Prostate gland (tissue), 2 donors: Measurements from ENCODE around the gene SEC31B. TPM values are rescaled to one million over a fixed set of nuclear protein-coding genes. Genes with fewer than 3 reads are reported as not detected.

Experiments
- DNase-seq: peaks from one replicate; pipeline ENCODE4 v3.0.0-alpha.2; 2019; ENCODE audit warnings: low spot score
- H3K27ac ChIP-seq, 2 donors: fragments of 200-600 bp; sonication (generic); 2 replicates each; pipeline ENCODE4 v1.5.1; 2017 to 2019
- H3K27me3 ChIP-seq: fragments of 200-600 bp; sonication (generic); replicated peaks from 2 replicates; pipeline ENCODE4 v1.5.1; 2019; ENCODE audit not compliant: insufficient read depth
- H3K36me3 ChIP-seq, 2 donors: fragments of 200-600 bp; sonication (generic); 1 replicate in 1 of 2; 2 replicates in 1 of 2; pipeline versions ENCODE4 v1.5.1 to v1.8.1; 2017 to 2019
- H3K4me1 ChIP-seq: fragments of 200-600 bp; sonication (generic); replicated peaks from 2 replicates; pipeline ENCODE4 v1.5.1; 2019
- H3K4me3 ChIP-seq, 2 donors: fragments of 200-600 bp; sonication (generic); 2 replicates each; pipeline ENCODE4 v1.5.1; 2017 to 2019
- H3K9me3 ChIP-seq: fragments of 200-600 bp; sonication (generic); 2 replicates; pipeline ENCODE4 v1.5.1; 2017
- POLR2A ChIP-seq: fragments of 450-650 bp; IDR thresholded peaks from one replicate; pipeline ENCODE4 v1.6.1; 2016; ENCODE audit warnings: antibody characterized with exemption, mild to moderate bottlenecking
- POLR2AphosphoS5 ChIP-seq: sonication (generic); formaldehyde crosslinking; IDR thresholded peaks from one replicate; pipeline ENCODE4 v1.6.1; 2017; ENCODE audit warnings: antibody characterized with exemption
- WGBS: methylation state at CpG from one replicate; pipeline ENCODE4 v1.1.5; 2018; 5-methylcytosine and 5-hydroxymethylcytosine counted together
- intact Hi-C: fragments of 100-400 bp; cut with DNase I; formaldehyde crosslinking; loops from one replicate; pipeline ENCODE4 v1.14.2; 2022
- total RNA-seq, 2 donors: library from RNA; depleted of rRNA; stranded (reverse); fragments of >200 nt; gene quantifications; one replicate each; pipeline ENCODE4 v1.1.0, GENCODE V29; 2016
- TF ChIP-seq, protein P1 (sequence below), 4 experiments: fragments of 200-600 bp in 2 of 4; fragments of 450-650 bp in 2 of 4; sonication (generic) in 2 of 4; IDR thresholded peaks; 1 replicate in 3 of 4; 2 replicates in 1 of 4; pipeline ENCODE4 v1.5.1; 2016 to 2019; ENCODE audit warnings: antibody characterized with exemption in 4 of 4, mild to moderate bottlenecking in 2 of 4, moderate library complexity in 2 of 4

SEC31B gene
- total RNA-seq, 2 donors from 2014 or later: 10.5 to 17.3 TPM

- TF ChIP-seq POLR2A (no peak), POLR2AphosphoS5 (no peak)
- TF ChIP-seq, protein P1, sequence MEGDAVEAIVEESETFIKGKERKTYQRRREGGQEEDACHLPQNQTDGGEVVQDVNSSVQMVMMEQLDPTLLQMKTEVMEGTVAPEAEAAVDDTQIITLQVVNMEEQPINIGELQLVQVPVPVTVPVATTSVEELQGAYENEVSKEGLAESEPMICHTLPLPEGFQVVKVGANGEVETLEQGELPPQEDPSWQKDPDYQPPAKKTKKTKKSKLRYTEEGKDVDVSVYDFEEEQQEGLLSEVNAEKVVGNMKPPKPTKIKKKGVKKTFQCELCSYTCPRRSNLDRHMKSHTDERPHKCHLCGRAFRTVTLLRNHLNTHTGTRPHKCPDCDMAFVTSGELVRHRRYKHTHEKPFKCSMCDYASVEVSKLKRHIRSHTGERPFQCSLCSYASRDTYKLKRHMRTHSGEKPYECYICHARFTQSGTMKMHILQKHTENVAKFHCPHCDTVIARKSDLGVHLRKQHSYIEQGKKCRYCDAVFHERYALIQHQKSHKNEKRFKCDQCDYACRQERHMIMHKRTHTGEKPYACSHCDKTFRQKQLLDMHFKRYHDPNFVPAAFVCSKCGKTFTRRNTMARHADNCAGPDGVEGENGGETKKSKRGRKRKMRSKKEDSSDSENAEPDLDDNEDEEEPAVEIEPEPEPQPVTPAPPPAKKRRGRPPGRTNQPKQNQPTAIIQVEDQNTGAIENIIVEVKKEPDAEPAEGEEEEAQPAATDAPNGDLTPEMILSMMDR (IDR thresholded peaks at IDR 0.05): no peak
- Histone ChIP-seq H3K36me3 (peaks cover 6 to 7% of the 10 kb centered on the region in 2 donors), H3K4me1 (no peaks in the 10 kb centered on the region), H3K27ac (no peak overlapping the region), H3K9me3 (no peaks in the 10 kb centered on the region), H3K27me3 (no peaks in the 10 kb centered on the region), H3K4me3 (no peak overlapping the region)
- 96% methylated on average over 4 of the region's 4 CpGs for WGBS
- intact Hi-C loops: no loop called here
- DNase-seq: no peak
These were observed 21.6 kb downstream of the SEC31B start for GRCh38 chr10:100498059-100498458.

GRCh38 chr10:100496567-100496966 lies 23.1 kb downstream of the SEC31B start:
- H3K27me3 ChIP-seq: no peaks in the 10 kb centered on the region
- intact Hi-C loops: no loop called here
- peaks cover 1 to 7% of the 10 kb centered on the region in 2 donors for H3K36me3 ChIP-seq
- H3K9me3 ChIP-seq: no peaks in the 10 kb centered on the region
- TF ChIP-seq, protein P1 (IDR thresholded peaks at IDR 0.05): no peak
- no peak for TF ChIP-seq POLR2AphosphoS5
- WGBS: 89% methylated on average over 2 of the region's 2 CpGs
- no peak overlapping the region for H3K27ac ChIP-seq
- H3K4me3 ChIP-seq: no peak overlapping the region
- no peak for DNase-seq
- no peaks in the 10 kb centered on the region for H3K4me1 ChIP-seq

GRCh38 chr10:100490531-100490930 lies 29.1 kb downstream of the SEC31B start:
- H3K36me3 ChIP-seq: no peaks in the 10 kb centered on the region
- WGBS: 85% methylated on average over 2 of the region's 2 CpGs
- H3K4me3 ChIP-seq: no peak overlapping the region
- H3K27ac ChIP-seq: no peak overlapping the region
- TF ChIP-seq, protein P1 (IDR thresholded peaks at IDR 0.05): no peak
- TF ChIP-seq POLR2AphosphoS5 (no peak), POLR2A (no peak)
- DNase-seq: no peak
- no peaks in the 10 kb centered on the region for H3K27me3 ChIP-seq
- H3K9me3 ChIP-seq: no peaks in the 10 kb centered on the region
- intact Hi-C loops: no loop called here
- H3K4me1 ChIP-seq: no peaks in the 10 kb centered on the region

GRCh38 chr10:100489396-100489795 lies 30.3 kb downstream of the SEC31B start:
- no peak overlapping the region for H3K27ac ChIP-seq
- TF ChIP-seq, protein P1 (IDR thresholded peaks at IDR 0.05): no peak
- no peak for TF ChIP-seq POLR2A
- no peak for TF ChIP-seq POLR2AphosphoS5
- intact Hi-C loops: no loop called here
- WGBS: 87% methylated on average over 5 of the region's 5 CpGs
- H3K4me3 ChIP-seq: no peak overlapping the region
- H3K9me3 ChIP-seq: no peaks in the 10 kb centered on the region
- no peaks in the 10 kb centered on the region for H3K4me1 ChIP-seq
- no peaks in the 10 kb centered on the region for H3K27me3 ChIP-seq
- no peaks in the 10 kb centered on the region for H3K36me3 ChIP-seq
- no peak for DNase-seq

GRCh38 chr10:100487529-100487928 lies 32.1 kb downstream of the SEC31B start:
- no peak overlapping the region for H3K27ac ChIP-seq
- no peaks in the 10 kb centered on the region for H3K36me3 ChIP-seq
- WGBS: 92% methylated on average over 6 of the region's 6 CpGs
- intact Hi-C loops: no loop called here
- TF ChIP-seq POLR2AphosphoS5 (no peak), POLR2A (no peak)
- TF ChIP-seq, protein P1 (IDR thresholded peaks at IDR 0.05): no peak
- H3K9me3 ChIP-seq: no peaks in the 10 kb centered on the region
- no peaks in the 10 kb centered on the region for H3K4me1 ChIP-seq
- H3K4me3 ChIP-seq: no peak overlapping the region
- H3K27me3 ChIP-seq: no peaks in the 10 kb centered on the region
- DNase-seq: no peak
